Type B pancreatic cell (in vitro differentiated cells): ENCODE data around the gene MTMR10. TPM values are rescaled to one million over a fixed set of nuclear protein-coding genes. Genes with fewer than 3 reads are reported as not detected.

Source experiments
- DNase-seq: peaks from one replicate; pipeline ENCODE4 v3.0.0; 2021; ENCODE audit warnings: mixed read lengths; ENCODE audit not compliant: unreplicated experiment; ENCODE audit errors: extremely low spot score
- H3K27ac Mint-ChIP-seq: 2 replicates; pipeline ENCODE4 v1.8.0; 2021; ENCODE audit warnings: mild to moderate bottlenecking, mixed read lengths
- H3K27me3 Mint-ChIP-seq: 2 replicates; pipeline ENCODE4 v1.8.0; 2021; ENCODE audit warnings: mixed read lengths
- H3K36me3 Mint-ChIP-seq: 2 replicates; pipeline ENCODE4 v1.8.0; 2021; ENCODE audit warnings: mixed read lengths
- H3K4me1 Mint-ChIP-seq: one replicate; pipeline ENCODE4 v1.8.0; 2021; ENCODE audit warnings: mixed read lengths; ENCODE audit not compliant: unreplicated experiment
- H3K4me3 Mint-ChIP-seq: 2 replicates; pipeline ENCODE4 v1.8.0; 2021; ENCODE audit warnings: mild to moderate bottlenecking, mixed read lengths
- H3K9me3 Mint-ChIP-seq: 2 replicates; pipeline ENCODE4 v1.8.0; 2021; ENCODE audit warnings: mixed read lengths
- CTCF ChIP-seq: fragments of 200-600 bp; sonication (generic); conservative IDR thresholded peaks from 2 replicates; pipeline ENCODE4 v1.5.0; 2021; ENCODE audit warnings: antibody characterized with exemption, mild to moderate bottlenecking
- total RNA-seq: library from RNA; stranded (reverse); gene quantifications from 2 replicates; pipeline ENCODE4 v1.2.1, GENCODE V29; 2021; ENCODE audit warnings: low replicate concordance

MTMR10 gene
- total RNA-seq, 1 donor from 2014 or later: 16.7 TPM

DNA sequence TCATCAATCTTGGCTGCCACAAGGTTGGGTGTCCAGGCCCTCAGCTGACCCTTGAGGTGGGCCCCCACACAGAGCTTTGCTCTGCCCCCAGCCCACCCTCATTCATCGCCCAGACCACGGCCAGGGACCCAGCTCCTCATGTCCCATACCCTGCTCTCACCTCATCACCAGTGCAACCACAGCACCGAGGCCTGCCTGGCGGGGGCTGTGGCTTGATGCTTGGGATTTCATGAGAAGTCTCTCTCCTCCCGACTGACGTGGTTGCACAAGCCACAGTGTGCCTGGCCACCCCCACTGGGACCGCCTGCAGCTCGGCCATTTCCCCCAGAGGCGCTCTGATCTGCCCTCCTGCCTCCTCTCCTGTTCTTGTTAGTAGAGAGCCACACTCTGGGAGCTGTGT is 45.4 kb upstream of the MTMR10 start:
- H3K36me3 Mint-ChIP-seq: no peaks in the 10 kb centered on the region

GRCh38 chr15:31035610-31036009 is 44.2 kb upstream of the MTMR10 start:
- Mint-ChIP-seq H3K4me1 (peaks cover 8% of the 10 kb centered on the region), H3K4me3 (no peak overlapping the region), H3K36me3 (no peaks in the 10 kb centered on the region), H3K27me3 (no peaks in the 10 kb centered on the region), H3K27ac (no peak overlapping the region), H3K9me3 (no peaks in the 10 kb centered on the region)
- TF ChIP-seq CTCF: no peak
- no peak for DNase-seq

More for the DNA sequence above, 45.4 kb upstream of the MTMR10 start:
- no peak for DNase-seq
- no peak overlapping the region for H3K27ac Mint-ChIP-seq
- H3K27me3 Mint-ChIP-seq: no peaks in the 10 kb centered on the region
- no peak overlapping the region for H3K4me3 Mint-ChIP-seq
- no peaks in the 10 kb centered on the region for H3K9me3 Mint-ChIP-seq
- no peak for TF ChIP-seq CTCF
- peaks cover 8% of the 10 kb centered on the region for H3K4me1 Mint-ChIP-seq

DNA sequence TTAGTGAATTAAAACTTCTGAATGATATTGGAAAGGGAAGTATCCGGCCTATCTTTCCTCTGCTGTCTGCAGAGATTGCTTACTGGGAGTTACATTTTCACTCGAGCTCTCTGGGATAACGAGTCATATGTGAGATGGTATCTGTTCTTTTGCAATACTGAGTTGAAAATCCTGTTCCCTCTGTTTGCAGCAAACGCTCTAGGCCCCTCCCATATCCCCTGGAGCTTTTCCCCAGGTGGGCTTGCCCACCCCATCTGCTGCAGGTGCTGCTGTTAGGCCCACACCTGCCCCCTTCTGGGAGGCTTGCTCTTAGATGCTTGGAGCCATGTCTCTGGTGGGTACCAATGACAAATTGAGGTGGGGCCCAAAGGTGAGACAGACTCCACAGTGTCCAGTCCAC is 42.7 kb upstream of the MTMR10 start:
- TF ChIP-seq CTCF: no peak
- H3K27me3 Mint-ChIP-seq: no peaks in the 10 kb centered on the region
- H3K36me3 Mint-ChIP-seq: no peaks in the 10 kb centered on the region
- no peaks in the 10 kb centered on the region for H3K9me3 Mint-ChIP-seq
- H3K4me1 Mint-ChIP-seq: peaks cover 8% of the 10 kb centered on the region
- peak overlapping the region; percentile 43 for H3K4me3 Mint-ChIP-seq
- DNase-seq: no peak
- H3K27ac Mint-ChIP-seq: peak overlapping the region; percentile 59

GRCh38 chr15:31032961-31033371 is 41.5 kb upstream of the MTMR10 start:
- no peaks in the 10 kb centered on the region for H3K9me3 Mint-ChIP-seq
- DNase-seq: no peak
- no peak for TF ChIP-seq CTCF
- H3K36me3 Mint-ChIP-seq: no peaks in the 10 kb centered on the region
- no peaks in the 10 kb centered on the region for H3K27me3 Mint-ChIP-seq
- no peak overlapping the region for H3K27ac Mint-ChIP-seq
- H3K4me1 Mint-ChIP-seq: peaks cover 8% of the 10 kb centered on the region
- H3K4me3 Mint-ChIP-seq: no peak overlapping the region

- H3K36me3 Mint-ChIP-seq: no peaks in the 10 kb centered on the region
- no peak for DNase-seq
- no peak overlapping the region for H3K27ac Mint-ChIP-seq
- TF ChIP-seq CTCF: no peak
- H3K9me3 Mint-ChIP-seq: no peaks in the 10 kb centered on the region
- no peaks in the 10 kb centered on the region for H3K27me3 Mint-ChIP-seq
- H3K4me1 Mint-ChIP-seq: peaks cover 8% of the 10 kb centered on the region
- no peak overlapping the region for H3K4me3 Mint-ChIP-seq
These were observed 40.1 kb upstream of the MTMR10 start for GRCh38 chr15:31031471-31032067.
